DMS53 (cell line): Measurements from ENCODE around the gene AHNAK2.

Experiments used
- DNase-seq: peaks from one replicate; lab custom pipeline; 2025; lab: John Stamatoyannopoulos, UW

The AHNAK2 gene

DNA sequence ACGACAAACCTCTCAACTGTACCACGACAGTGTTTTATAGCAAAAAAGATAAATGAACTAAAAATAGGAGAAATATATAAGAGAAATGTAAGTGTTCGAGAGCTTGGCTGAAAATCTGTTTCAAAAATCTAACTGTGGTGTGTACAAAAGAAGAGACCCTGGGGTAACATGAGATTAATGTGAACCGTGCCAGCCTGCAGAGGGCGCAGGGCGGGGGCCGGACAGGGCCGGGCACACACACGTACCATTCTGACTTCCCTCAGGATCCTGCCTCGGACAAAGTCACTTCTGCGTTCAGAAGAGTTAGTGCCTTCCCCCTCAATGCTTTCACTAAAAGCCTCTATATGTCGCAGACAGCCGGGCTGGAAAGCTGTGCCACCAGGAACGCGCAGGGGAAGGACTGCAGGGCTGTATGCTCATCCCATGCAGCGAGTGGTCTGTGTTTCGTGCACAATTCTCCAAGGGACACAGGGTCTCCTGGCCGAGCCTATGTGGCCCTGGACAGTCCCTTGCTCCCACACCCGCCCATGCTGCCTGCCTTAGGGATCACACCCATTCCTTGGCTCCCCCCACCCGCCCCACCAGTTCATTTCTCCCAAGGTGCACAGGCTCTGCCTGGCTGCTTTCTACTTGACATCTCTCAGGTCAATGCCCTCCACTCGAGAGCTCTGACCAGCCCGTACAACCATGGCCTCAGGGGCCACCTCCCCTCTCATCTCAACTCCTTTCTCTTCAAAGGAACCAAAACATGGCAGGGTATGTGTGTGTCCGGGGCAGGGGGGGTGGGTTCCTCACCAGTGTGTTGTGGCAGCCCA lies 34.2 kb upstream of the AHNAK2 start:
- DNase-seq, result no peak

DNA sequence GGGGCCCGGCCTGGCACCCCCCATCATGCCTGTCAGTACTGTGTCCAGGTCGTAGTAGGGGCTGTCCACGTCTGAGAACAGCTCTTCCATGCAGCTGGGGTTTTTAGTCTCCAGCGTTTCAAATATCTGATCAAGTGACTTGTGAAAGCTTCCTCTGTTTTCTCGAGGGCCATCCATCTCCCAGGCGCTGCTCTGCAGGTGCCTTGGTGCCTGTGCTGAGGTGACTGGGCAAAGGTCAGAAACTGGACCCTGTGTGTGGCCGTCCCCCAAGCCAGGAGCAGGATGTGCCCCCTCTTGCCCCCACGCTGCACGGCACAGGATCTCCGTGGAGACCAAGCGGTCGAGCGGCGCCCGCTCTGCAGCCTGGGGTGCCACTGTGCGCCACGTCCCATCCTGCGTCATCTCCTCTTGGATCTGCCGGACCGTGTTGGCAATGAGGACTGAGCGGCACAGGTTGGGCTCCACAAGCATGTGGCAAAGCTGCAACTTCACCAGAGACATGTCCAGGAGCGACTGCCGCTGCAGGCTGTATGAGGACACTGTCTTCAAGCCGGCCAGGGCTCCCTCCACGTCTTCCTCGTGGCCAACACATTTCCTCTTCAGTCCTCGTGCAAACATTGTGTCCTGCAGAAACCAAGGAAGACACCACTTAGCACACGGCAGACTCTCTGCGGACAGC lies 33.3 kb upstream of the AHNAK2 start:
- no peak for DNase-seq

DNA sequence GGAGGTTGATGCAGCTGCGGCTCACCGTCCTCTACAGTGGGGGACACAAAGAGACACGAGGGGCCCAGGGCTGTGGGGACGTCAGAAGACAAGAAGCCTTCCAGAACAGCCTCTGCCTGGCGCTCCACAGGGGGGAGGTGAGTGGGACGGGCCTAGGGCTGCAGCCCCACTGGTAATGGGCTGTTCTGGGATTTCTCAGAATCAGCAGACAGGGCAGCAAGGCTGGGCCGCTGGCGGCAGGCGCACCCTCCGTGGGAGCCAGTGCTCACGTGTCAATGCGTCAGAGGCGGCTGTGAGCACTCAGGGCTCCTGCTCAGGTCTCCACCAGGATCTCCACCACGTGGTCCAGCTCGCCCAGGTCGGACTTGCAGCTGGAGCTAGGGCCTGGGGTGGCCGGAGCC lies 32.7 kb upstream of the AHNAK2 start:
- no peak for DNase-seq

DNA sequence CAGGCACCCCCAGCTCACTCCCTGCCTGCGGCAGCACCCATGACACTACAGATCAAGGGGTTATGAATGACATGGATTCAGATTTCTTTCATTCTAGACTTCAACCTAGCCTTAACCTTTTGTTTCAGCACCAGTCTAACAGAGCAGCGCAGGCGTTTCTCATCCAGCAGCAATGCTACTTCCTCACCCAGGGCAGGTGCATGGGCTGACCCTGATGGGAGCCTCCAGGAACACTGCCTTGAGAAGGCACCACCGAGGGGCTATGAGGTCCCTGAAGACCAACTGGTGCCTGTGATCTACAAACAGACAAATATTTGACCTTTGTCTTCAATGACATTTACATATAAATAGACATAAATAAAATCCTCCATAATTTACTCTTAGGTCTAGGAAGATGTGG lies 31.9 kb upstream of the AHNAK2 start:
- DNase-seq, result no peak

DNA sequence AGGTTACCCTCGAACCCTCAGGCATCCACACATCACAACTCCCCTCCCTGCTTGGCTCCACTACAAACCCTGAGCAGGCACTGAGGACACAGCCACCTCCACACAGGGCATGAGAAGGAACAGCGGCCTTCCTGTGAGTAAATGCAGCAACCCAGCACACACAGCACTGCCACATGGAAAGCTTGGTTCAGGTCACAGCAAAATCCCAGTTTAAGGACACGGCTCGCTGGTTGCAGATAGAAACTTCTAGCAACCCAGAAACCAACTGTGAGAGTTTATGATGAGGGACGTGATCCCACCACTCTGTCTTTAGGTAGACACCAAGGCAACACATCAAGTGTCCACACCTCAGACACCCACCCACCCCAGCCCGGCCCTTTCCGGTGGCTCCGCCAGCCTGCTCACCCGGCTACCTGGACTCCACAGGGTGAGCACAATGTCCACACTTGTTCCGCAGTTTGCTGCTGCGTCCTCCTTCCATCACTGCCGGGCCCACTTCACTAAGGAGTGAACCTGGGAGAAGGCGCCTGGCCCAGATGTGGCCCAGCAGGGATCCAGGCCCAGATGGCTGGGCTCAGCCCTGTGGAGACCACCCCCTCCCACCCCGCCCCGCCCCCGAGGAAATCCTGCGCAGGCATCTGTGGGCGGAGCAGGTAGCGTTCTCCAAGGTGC lies 29.6 kb upstream of the AHNAK2 start:
- DNase-seq, result no peak

DNA sequence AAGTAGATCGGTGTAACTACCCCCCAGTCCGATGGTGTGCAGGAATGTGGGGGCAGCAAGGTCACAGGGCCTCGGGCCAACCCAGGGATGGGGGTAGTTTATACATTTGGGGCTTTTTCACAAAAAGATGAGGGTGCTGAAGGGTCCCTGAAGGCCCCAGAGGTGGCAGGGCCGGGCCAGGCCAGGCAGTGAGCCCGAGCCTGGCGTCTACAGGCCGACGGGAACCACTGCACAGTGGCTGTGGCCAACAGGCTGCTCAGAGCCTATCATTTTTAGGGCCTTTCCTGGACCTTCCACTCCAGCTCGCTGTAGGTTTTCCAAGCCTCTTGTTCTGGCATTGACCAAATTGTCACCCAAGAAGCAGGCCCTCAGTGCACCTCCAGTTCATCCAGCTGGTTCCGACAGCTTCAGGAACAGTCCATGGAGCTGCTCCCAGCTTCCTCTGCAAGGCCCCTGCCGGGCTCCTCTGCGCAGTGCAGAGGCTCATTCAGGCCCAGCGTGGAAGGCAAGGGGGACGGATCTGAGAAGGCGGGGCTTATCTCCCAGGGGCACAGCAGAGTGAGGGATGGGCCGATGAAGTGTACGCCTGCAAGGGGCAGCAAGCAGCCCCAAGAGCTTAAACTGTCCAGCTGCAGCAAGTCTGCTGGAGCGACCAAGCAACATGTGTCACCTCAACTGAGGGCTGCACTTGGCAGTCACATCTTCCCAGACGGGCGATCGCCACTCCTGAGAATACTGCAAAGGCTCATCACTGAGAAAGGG lies 28.8 kb upstream of the AHNAK2 start:
- DNase-seq, result no peak

DNA sequence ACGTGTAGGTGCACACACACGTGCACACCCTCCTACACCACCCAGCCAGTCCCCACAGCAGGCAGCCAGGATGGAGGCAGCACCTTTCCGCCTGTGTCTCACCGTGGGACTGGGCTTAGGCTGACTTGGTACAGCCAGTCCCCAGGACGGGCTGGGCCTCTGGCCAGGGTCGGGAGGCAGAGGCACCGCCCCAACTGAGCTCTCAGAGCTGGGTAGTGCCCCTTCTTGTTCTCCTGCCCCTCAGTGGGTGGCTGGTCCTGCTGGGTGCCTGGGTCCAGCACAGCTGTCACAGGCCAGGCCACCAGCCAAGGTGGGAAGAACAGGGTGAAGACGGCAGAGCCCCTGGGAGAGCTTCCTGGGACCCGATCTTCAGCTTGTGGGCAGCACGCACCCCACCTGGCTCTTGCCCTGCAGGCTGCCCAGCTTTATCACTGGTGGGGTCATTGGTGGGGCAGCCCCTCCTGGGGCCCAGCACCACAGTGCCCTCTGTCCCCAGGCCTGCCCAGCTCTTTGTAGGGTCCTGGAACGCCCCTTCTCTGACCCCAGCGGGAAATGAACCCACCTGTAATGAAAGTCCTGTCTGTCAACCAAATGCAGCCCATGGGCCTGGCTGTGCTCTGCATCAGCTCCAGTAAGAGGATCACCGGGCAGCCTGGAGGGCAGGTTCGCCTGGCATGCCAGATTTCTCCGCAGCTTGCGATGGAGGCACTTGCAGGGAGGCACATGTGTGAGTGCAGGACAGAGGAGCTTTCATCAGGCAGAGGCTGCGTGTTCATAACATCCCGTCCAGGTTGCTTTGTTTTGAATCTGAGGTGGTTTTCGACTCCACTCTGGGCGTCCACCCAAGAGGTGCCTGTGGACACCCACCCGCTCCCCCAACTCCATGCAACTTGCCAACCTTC lies 28.0 kb upstream of the AHNAK2 start:
- DNase-seq, result no peak

DNA sequence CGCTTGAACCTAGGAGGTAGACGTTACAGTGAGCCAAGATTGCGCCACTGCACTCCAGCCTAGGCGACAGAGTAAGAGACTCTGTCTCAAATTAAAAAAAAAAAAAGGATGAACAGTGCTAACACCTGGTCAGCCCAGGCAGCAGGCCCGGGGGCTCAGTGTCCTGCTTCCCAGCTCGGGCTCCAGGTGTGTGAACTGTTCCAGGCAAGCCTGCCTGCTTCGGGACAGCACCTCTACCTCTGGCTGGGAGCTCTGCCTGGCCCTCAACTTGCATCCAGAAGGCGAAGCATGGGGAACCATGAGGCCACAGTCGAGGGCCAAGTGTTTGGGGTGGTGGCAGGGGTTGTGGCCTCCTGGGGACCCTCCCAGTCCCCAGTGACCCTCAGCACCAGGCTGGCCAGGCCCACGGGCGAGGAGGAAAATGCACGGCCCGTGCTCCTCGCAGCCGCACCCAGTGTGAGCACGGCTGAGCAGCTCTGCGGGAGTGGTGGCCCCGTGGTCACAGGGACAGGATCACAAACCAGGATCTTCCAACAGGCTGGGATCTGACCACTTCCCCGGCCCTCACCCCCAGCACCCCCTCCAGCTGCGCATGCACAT lies 27.3 kb upstream of the AHNAK2 start:
- no peak for DNase-seq

DNA sequence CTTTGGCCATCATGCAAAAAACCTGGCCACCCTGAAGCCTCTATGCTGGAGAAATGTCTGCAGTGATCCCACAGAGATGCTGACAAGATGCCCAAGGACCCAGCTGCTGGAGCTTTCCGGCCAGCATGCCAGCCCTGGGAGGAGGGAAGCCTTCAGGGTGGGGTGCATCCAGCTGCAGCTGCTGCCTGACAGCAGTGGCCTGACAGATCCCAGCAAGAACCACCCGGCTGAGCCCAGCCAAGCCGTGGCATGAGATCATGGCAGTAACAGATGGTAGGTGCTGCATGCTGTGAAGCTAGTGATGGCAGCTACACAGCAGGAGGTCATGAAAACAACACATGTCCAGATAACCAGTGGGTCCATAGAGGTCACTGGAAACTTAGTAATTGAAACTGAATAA lies 21.2 kb upstream of the AHNAK2 start:
- DNase-seq, result no peak

DNA sequence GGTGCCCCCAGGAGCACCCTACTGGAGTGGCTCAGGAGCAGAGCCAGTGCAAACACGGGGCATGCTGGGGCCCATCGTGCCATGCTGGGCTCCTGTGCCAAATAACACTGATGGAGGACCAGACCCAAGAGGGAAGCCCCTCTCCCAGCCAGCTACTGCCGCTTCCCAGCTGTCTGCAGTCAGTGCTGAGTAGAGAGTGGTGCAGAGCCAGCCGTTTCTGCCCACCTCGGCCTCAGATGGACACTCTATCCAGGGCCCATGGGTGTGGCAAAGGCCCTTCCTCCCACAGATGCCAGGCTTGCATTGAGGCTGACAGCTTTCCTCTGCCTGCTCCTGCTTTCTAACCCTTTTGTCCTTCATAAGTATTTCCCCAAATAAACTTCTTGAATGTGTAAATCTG lies 20.6 kb upstream of the AHNAK2 start:
- no peak for DNase-seq

DNA sequence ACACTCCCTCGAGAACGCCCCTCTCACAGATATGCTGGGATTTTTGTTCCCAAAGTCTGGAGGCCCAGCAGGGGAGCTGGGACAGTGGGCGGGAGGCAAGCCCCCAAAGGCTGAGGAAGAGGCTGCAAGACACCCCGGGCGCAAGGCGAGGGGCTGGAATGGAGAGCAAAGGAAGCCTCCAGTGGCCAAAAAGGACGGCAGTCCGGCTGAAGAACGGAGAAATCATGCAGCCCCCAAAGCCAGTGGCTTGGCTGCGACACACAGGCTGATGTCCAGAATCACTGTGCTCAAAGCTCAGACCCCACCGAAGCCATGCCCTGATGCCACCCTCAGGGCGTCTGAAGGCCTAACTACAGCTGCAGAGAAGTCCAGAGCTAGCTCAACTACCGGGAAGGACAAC lies 18.3 kb upstream of the AHNAK2 start:
- no peak for DNase-seq

DNA sequence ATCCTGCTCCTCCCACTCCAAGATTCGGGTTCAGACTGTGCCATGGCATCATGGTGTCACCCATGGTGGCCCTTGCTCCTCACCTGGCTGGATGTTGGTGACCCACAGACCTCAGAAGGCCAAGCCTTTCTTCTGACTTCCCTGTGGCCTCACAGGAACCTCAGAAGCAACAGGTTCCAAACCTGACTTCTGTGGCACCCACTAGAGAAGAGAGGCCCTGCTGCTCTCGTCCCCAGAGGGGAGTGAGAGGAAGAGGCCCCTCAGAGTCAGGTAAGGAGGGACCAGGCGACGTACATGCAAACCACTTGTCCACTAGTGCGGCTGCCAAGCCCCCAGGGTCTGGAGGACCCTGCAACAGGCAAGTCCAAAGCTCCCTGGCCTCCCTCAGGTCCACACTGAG lies 17.9 kb upstream of the AHNAK2 start:
- no peak for DNase-seq

DNA sequence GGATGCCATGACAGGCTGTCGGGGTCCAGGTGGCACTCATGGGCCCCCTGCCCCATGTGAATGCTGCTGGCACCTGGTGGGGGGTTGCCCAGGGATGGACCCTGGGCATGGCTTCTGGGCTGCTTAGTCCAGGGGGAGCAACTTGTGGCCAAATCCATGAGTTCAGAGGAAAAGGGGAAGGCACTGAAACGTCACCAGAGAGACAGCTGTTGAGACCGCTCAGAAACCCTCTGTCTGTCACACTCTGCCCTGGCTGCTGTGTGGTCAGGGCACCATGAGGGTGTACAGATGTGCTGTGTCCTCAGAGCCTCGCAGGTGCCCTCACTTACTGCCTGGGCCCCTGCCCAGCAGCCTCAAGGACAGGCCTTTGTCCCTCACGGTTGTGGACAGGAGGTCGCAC lies 16.8 kb upstream of the AHNAK2 start:
- DNase-seq, result no peak

DNA sequence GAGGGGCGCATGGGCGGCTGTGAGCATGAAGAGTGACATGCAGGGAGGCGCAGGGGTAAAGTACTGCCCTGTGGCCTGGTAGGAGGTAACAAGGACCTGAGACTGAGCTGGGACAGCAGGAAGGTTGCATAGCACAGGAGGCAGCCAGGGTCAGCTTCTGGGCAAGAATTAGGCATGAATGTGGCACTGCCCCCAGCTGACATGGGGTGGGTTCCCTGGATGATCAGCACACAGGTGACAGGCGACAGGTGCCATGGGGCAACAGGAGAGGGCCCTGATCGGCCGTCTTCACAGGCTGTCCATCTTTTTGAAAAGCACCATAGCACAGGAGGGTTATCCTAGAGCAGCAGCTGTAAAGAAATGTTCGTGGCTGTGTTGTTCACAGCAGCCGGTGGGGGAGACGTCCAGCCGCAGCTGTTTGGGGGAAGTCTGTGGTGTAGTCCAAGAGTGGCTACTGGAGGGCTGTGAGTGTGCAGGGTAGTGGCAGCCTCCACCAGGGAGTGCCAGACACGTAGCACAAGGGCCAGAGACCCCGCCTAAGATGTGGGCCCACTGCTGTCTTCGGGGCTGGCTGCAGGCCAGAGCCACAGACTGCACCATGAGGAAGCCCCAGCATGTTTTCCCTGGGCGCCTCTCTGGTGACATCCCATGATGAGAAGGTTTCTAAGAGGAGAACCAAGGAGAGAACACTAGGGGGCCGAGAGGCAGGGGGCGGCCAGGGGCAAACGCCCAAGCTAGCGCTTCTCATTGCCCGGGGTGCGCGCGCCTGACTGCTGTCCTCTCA lies 15.8 kb upstream of the AHNAK2 start:
- DNase-seq, result no peak

DNA sequence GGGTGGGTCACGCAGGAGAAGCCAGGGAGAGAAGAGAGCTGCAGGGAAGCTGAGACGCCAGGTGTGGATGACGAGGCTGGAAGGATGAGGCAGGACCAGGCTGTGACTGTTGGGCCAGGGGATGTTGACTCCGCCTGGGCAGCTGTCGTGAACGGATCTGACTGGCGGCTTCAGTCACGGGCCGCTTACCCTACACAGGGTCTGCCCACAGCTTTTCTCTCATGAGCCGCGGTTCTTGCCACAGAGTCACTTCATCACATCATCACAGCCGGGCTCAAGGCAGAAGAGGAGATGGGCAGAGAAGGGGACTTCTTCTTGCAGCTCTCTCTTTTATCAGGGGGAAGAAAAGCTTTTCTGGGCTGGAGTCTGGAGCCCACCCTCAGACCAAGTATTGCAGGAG lies 15.1 kb upstream of the AHNAK2 start:
- DNase-seq, result no peak

DNA sequence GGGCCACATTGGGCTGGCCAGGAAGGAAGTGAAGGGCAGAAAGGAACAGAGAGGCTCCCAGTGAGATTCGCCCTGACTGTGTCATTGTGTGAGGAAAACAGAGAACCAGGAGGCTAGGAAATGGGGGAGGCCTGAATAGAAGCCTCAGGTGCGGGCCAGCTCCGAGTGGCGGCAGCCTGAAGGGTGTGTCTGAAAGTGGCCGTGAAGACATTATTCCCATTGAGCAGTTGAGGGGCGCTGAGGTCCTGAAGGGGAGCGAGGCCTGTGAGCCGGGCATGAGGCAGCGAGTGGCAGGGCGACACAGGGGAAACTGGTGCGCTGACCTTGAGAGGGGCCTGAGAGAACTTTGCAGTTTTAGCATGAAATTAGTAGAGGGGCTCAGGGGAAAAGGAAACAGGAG lies 14.3 kb upstream of the AHNAK2 start:
- DNase-seq, result no peak

DNA sequence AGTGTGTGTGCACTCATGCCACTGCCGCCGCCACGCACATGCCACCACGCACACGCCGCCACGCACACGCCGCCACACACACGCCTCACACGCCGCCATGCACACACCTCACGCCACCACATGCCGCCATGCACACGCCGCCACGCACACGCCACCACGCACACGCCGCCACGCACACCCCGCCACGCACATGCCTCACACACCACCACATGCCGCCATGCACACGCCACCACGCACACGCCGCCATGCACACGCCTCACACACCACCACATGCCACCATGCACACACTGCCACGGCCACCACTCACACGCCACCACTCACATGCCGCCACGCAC lies 13.7 kb upstream of the AHNAK2 start:
- no peak for DNase-seq

DNA sequence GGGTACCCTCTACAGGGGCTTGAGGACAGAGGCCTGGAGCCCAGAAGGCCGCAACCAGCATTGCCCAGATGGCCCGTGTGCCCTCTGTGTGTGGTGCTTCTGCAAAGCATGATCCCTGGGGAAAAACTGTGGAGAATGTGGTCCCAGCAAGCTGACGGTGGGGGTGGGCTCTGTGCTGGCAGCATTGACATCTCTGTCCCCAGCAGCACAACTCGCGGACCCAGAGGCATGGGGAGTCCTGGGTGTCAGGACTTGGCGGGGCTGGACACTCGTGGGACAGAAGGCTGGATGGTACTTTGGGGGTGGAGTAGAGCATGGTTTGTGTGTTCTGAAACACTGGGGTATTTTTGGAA lies 11.8 kb upstream of the AHNAK2 start:
- no peak for DNase-seq

DNA sequence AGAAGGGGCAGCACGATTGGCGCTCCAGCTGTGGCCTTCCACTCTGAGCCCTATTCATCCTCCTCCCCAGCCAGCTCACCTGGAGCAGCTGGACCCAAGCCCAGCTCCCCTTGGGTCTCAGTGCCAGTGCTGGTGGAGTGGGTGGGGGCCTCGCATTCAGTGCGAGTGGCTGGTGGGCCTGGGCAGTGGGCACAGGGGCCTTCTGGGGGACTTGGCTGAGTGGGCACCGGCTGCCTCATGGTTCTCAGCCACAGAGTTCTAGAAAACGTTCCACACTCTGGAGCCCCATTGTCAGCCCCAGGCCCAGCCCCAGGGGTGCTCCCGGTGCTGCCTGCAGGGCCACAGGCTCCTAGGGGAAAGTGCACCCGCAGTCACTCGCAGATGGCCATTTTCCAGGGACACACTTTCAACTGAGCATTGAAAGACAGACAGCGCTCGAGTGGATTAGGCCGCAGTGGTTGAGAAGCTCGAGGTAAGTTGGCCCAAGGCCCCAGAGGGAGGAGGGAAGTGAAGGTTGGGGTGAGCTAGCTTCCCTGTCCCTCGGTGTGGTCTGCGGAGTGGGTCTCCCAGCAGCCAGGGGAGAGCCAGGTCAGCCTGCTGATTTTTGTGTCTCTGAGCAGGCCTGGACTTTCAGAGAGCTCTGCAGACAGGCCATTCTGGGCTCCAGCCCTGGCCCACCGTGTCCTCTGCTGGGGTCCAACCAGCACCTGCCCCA lies 11.2 kb upstream of the AHNAK2 start:
- no peak for DNase-seq
